Measurements from ENCODE around the gene MACROD2.

The MACROD2 gene

DNA sequence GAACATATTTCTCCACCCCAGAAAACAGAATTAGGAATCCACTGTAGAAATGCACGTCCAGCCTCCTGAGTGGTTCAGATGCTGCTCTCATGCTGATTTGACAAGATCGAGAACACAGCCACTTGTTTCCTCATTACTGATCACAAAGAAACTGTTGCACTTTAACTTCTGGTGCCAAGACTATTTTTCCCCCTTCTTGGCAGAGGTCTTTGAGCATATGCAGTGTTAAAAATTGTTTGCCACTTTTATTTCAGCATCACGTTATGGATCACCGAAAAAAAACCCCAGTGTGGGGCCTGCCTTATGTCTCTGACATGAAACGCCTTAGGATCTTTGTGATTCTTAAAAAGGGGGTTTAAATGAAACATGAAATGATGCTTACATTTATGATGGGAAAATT, 1511.0 kb downstream of the MACROD2 start:
- DNase-seq (ENCODE audit: low read depth) = no peak
- TF ChIP-seq, protein P1, sequence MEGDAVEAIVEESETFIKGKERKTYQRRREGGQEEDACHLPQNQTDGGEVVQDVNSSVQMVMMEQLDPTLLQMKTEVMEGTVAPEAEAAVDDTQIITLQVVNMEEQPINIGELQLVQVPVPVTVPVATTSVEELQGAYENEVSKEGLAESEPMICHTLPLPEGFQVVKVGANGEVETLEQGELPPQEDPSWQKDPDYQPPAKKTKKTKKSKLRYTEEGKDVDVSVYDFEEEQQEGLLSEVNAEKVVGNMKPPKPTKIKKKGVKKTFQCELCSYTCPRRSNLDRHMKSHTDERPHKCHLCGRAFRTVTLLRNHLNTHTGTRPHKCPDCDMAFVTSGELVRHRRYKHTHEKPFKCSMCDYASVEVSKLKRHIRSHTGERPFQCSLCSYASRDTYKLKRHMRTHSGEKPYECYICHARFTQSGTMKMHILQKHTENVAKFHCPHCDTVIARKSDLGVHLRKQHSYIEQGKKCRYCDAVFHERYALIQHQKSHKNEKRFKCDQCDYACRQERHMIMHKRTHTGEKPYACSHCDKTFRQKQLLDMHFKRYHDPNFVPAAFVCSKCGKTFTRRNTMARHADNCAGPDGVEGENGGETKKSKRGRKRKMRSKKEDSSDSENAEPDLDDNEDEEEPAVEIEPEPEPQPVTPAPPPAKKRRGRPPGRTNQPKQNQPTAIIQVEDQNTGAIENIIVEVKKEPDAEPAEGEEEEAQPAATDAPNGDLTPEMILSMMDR (IDR thresholded peaks at IDR 0.05; ENCODE audit: control insufficient read depth, insufficient read depth, low read depth, low read length, missing control alignments) = no peak

DNA sequence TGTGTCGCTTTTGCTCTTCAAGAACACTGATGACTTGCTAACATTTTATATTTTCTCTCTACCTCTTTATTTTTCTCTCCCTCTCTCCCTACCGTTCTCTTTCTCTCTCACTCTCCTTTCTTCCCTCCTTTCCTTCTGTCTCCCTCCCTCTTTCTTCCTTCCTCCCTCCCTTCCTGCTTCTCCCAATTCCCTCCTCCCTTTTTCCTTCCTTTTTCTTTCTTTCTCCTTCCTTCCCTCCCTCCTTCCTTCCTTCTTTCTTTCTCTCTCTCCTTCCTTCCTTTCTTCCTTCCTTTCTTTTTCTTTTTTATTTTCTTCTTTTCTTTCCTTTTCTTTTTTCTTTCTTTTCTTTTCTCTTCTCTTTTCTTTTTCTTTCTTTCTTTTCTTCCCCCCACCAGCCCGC, 1511.8 kb downstream of the MACROD2 start:
- TF ChIP-seq, protein P1 (IDR thresholded peaks at IDR 0.05; ENCODE audit: control insufficient read depth, insufficient read depth, low read depth, low read length, missing control alignments) = no peak
- H3K4me3 ChIP-seq (ENCODE audit: control insufficient read depth, low read depth, low read length) = no peak overlapping the region
- DNase-seq (ENCODE audit: low read depth) = no peak

More for the DNA sequence above, 1511.0 kb downstream of the MACROD2 start:
- H3K4me3 ChIP-seq (ENCODE audit: control insufficient read depth, low read depth, low read length) = no peak overlapping the region

DNA sequence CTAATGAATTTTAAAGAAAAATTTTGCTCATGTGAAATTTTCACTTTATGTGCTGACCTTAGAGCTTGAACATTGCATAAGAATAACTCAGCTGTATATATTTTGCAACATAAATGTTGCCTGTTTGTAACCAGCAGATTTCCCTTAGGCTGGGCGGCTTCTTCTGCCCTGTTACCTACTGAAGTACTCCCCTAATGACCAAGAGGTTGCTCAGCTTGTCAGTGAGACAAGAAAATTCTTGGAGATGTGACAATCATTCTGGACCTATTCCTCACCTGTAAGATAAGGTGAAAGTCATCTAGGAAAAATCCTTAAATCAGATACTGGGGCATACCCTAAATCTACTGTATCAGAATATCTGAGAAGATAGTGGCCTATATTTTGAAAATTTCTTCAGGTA, 1516.2 kb downstream of the MACROD2 start:
- H3K4me3 ChIP-seq (ENCODE audit: control insufficient read depth, low read depth, low read length) = no peak overlapping the region
- no peak for DNase-seq (ENCODE audit: low read depth)
- TF ChIP-seq, protein P1 (IDR thresholded peaks at IDR 0.05; ENCODE audit: control insufficient read depth, insufficient read depth, low read depth, low read length, missing control alignments) = no peak

DNA sequence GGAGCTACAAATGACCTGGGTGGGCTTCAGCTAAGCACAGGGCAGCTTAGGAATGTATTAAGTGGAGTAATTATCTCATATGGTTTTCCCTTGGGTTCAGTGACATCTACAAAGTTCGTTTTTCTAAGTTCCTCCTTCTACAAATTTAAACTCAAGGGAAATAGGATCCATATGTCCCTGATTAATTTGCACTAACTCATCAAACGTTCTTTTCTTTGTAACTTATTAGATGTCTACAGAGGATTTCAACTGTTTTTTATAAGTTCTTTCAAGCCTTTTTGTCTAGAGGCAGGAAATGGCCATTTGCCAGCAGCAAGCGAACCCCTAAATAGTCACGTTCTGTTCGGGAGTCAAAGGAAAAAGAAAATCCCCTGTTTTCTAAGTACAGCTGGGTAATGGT, 1517.6 kb downstream of the MACROD2 start:
- no peak overlapping the region for H3K4me3 ChIP-seq (ENCODE audit: control insufficient read depth, low read depth, low read length)
- no peak for DNase-seq (ENCODE audit: low read depth)
- TF ChIP-seq, protein P1 (IDR thresholded peaks at IDR 0.05; ENCODE audit: control insufficient read depth, insufficient read depth, low read depth, low read length, missing control alignments) = no peak

DNA sequence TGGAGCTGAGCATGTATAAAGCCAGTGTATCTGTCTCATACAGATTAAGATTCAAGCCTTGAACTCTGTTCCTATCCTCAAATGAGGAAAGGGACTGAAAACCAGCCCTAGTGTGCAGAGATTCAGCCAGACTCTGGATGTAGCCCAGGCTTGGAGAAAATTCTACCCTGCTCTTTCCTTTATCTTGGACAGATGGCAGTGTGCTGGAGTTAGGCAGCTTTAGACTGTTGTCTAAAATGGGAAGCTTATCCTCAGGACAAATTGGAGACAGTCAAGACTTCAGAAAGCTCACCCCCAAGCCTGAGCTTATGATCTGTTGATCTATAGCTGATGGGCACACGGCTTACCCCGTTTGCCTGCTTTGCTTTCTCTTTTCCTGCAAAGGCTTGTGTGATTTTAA, 1520.4 kb downstream of the MACROD2 start:
- TF ChIP-seq, protein P1 (IDR thresholded peaks at IDR 0.05; ENCODE audit: control insufficient read depth, insufficient read depth, low read depth, low read length, missing control alignments) = no peak
- DNase-seq (ENCODE audit: low read depth) = no peak
- no peak overlapping the region for H3K4me3 ChIP-seq (ENCODE audit: control insufficient read depth, low read depth, low read length)

- no peak for DNase-seq (ENCODE audit: low read depth)
- TF ChIP-seq, protein P1 (IDR thresholded peaks at IDR 0.05; ENCODE audit: control insufficient read depth, insufficient read depth, low read depth, low read length, missing control alignments) = no peak
These were observed 1525.7 kb downstream of the MACROD2 start for GRCh38 chr20:15520930-15521524.

More at GRCh38 chr20:15520930-15521524, 1525.7 kb downstream of the MACROD2 start:
- H3K4me3 ChIP-seq (ENCODE audit: control insufficient read depth, low read depth, low read length) = no peak overlapping the region
